K562 (cell line): ENCODE data around the gene COX20. TPM values are rescaled to one million over a fixed set of nuclear protein-coding genes. Genes with fewer than 3 reads are reported as not detected.
A peak's percentile ranks its signal among the peaks of the same experiment; 100 is the strongest.

Experiments
- ARID2 ChIP-seq: fragments of 450-650 bp; IDR thresholded peaks from 2 replicates; pipeline ENCODE4 v1.6.1; 2017; ENCODE audit warnings: antibody characterized with exemption, mild to moderate bottlenecking
- BCOR ChIP-seq: fragments of 450-650 bp; IDR thresholded peaks from 2 replicates; pipeline ENCODE4 v1.6.1; 2016
- BRF2 ChIP-seq: IDR thresholded peaks from 3 replicates; pipeline ENCODE4 v1.6.1; 2011; ENCODE audit warnings: borderline replicate concordance, mild to moderate bottlenecking; ENCODE audit not compliant: insufficient read length, insufficient read depth
- DIDO1 ChIP-seq: fragments of 450-650 bp; IDR thresholded peaks from 2 replicates; pipeline ENCODE4 v1.6.1; 2016; ENCODE audit warnings: low read depth, missing biosample characterization, missing genetic modification characterization
- FOSL1 ChIP-seq: fragments of 200-800 bp; sonication (Bioruptor generic); conservative IDR thresholded peaks from 2 replicates; pipeline ENCODE4 v1.6.1; 2016; ENCODE audit warnings: missing genetic modification characterization, missing compliant biosample characterization
- KDM5B ChIP-seq: fragments of 200-600 bp; sonication (generic); IDR thresholded peaks from 2 replicates; pipeline ENCODE4 v1.6.1; 2012; ENCODE audit warnings: low read depth, mild to moderate bottlenecking, moderate library complexity, low read length, control low read depth, inconsistent platforms; ENCODE audit not compliant: insufficient replicate concordance
- NEUROD1 ChIP-seq: fragments of 150-350 bp; IDR thresholded peaks from 2 replicates; pipeline ENCODE4 v1.6.1; 2014; ENCODE audit warnings: borderline replicate concordance, low read length, low read depth; ENCODE audit not compliant: partially characterized antibody
- NFYB ChIP-seq: IDR thresholded peaks from 2 replicates; pipeline ENCODE4 v1.6.1; 2011; ENCODE audit warnings: mild to moderate bottlenecking, moderate library complexity; ENCODE audit not compliant: insufficient read length; ENCODE audit errors: extremely low read depth
- NONO ChIP-seq, 2 experiments: fragments of 200-400 bp in 1 of 2; fragments of 450-650 bp in 1 of 2; formaldehyde crosslinking in 1 of 2; IDR thresholded peaks; 2 replicates each; pipeline ENCODE4 v1.6.1; 2017; ENCODE audit warnings: low read depth in 2 of 2, mild to moderate bottlenecking in 2 of 2, moderate library complexity in 2 of 2, low read length in 1 of 2
- PML ChIP-seq: IDR thresholded peaks from 2 replicates; pipeline ENCODE4 v1.6.1; 2012; ENCODE audit warnings: low read length, inconsistent platforms
- POLR2H ChIP-seq: IDR thresholded peaks from 2 replicates; pipeline ENCODE4 v1.6.1; 2016; ENCODE audit warnings: missing genetic modification characterization, low read depth, mild to moderate bottlenecking, control low read depth, missing compliant biosample characterization, moderate library complexity
- RCOR1 ChIP-seq, 2 experiments: IDR thresholded peaks; 2 replicates each; pipeline ENCODE4 v1.6.1; 2012; ENCODE audit warnings: low read depth in 2 of 2, low read length in 2 of 2, borderline replicate concordance in 1 of 2, improper control_type of control experiment in 1 of 2
- XRCC3 ChIP-seq: fragments of 450-650 bp; IDR thresholded peaks from 2 replicates; pipeline ENCODE4 v1.6.1; 2017; ENCODE audit warnings: mild to moderate bottlenecking, moderate library complexity
- ZBTB17 ChIP-seq: fragments of 450-650 bp; formaldehyde crosslinking; IDR thresholded peaks from 2 replicates; pipeline ENCODE4 v1.4.0; 2020; ENCODE audit warnings: mild to moderate bottlenecking
- ZBTB8A ChIP-seq: fragments of 450-650 bp; IDR thresholded peaks from 2 replicates; pipeline ENCODE4 v1.6.1; 2018; ENCODE audit warnings: mild to moderate bottlenecking, moderate library complexity; ENCODE audit not compliant: partially characterized antibody
- ZFX ChIP-seq: sonication (generic); formaldehyde crosslinking; IDR thresholded peaks from 2 replicates; pipeline ENCODE4 v1.8.0; 2022; ENCODE audit warnings: mild to moderate bottlenecking, missing genetic modification reagents, moderate library complexity
- polyA plus RNA-seq, 8 experiments: library from polyadenylated mRNA; depleted of rRNA in 4 of 8; stranded (reverse) in 5 of 8; unstranded in 3 of 8; fragments of >200 nt; fragmentation: Nextera tagmentation in 2 of 8; fragmentation: Illumina TruSeq in 1 of 8; extraction: Ambion mirVana in 2 of 8; extraction: Trizol in 1 of 8; gene quantifications; 2 replicates each; pipeline versions ENCODE4 v1.2.1 to v1.2.3, GENCODE V29; 2011 to 2014; ENCODE audit warnings: inconsistent platforms in 1 of 8, missing spikeins in 1 of 8
- total RNA-seq, 7 experiments: library from RNA; depleted of rRNA in 6 of 7; stranded (reverse); fragments of >200 nt in 6 of 7; fragmentation: Illumina TruSeq in 2 of 7; extraction: Trizol in 2 of 7; gene quantifications; 2 replicates each; pipeline versions ENCODE4 v1.2.1 to v1.2.3, GENCODE V29; 2011 to 2021; ENCODE audit warnings: low replicate concordance in 1 of 7
- TF ChIP-seq, protein P1 (sequence below): fragments of 450-650 bp; IDR thresholded peaks from 2 replicates; pipeline ENCODE4 v1.6.1; 2016; ENCODE audit warnings: antibody characterized with exemption
- TF ChIP-seq, protein P2 (sequence below): fragments of 450-650 bp; formaldehyde crosslinking; conservative IDR thresholded peaks from 2 replicates; pipeline ENCODE4 v1.4.0; 2022; ENCODE audit warnings: mild to moderate bottlenecking, missing genetic modification characterization

Gene COX20
- total and polyA plus RNA-seq, 9 of the 15 experiments (the other 6 are each of a cell fraction or from before 2014, with no cell fraction given): 41.5 to 192 (median 84.3) TPM

DNA sequence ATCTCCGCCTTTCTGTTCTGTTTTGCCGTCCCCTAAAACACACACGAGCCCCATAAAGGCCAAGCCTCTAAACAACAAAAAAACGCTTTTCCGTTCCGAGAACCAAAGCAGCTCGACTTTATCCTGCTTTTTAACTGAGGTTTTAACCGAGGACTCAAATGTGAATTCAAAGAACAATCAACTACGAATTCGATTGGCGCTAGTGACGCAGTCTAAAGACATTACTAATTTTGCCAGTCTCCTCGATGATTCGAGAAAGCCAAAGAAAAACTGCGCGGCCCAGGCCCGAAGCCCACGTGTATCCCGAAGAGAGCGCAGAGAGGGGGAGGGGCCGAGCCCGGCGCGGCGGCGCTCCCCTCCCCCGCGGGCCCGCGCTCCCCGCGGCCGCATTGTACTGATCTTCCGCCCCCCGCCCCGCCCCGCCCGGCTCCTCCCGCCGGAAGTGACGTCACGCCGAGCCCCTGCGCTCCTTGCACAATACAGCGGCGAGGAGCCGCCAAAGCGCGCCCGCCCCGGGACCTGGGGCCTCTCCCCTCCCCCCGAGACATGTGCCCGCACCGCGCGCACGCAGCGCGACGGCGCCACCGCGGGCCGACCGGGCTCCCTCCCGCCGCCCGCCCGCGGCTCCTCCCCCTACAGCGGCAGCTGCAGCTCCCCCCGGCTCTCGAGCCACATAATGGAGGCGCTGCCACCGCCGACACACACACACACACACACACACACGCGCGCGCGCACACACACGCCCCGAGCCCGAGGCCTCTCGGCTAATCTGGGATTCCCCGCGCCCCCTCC lies 27.4 kb downstream of the COX20 start (continued):
- peak; percentile 52; the same call in 1 of the 2 replicates for TF ChIP-seq PML
- no peak for TF ChIP-seq ZFX (CRISPR knock-in tag)
- TF ChIP-seq NFYB: no peak
- no peak for TF ChIP-seq ZBTB8A
- TF ChIP-seq ARID2: no peak
- peak; percentile 56 for TF ChIP-seq KDM5B
- TF ChIP-seq, protein P1, sequence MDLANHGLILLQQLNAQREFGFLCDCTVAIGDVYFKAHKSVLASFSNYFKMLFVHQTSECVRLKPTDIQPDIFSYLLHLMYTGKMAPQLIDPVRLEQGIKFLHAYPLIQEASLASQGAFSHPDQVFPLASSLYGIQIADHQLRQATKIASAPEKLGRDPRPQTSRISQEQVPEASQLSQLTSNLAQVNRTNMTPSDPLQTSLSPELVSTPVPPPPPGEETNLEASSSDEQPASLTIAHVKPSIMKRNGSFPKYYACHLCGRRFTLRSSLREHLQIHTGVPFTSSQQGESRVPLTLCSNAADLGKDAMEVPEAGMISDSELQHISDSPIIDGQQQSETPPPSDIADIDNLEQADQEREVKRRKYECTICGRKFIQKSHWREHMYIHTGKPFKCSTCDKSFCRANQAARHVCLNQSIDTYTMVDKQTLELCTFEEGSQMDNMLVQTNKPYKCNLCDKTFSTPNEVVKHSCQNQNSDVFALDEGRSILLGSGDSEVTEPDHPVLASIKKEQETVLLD: no peak
- TF ChIP-seq BRF2: no peak
- no peak for TF ChIP-seq XRCC3
- peak in 1 of 2 experiments; percentile 75; a peak in 2 of 4 replicates for TF ChIP-seq NONO (IDR thresholded peaks at IDR 0.05; ENCODE audit: low read depth in 2 of 2, low read length in 1 of 2)
- no peak for TF ChIP-seq BCOR
- TF ChIP-seq FOSL1 (tag): peak; percentile 44; the same call in 1 of the 2 replicates
- peak; percentile 16; the same call in 1 of the 2 replicates for TF ChIP-seq POLR2H
- TF ChIP-seq DIDO1: no peak
- TF ChIP-seq ZBTB17: peak; percentile 19; the same call in 1 of the 2 replicates
- peak in 1 of 2 experiments; percentile 47; a peak in 1 of 4 replicates for TF ChIP-seq RCOR1 (IDR thresholded peaks at IDR 0.05; ENCODE audit: borderline replicate concordance in 1 of 2, low read depth in 2 of 2, low read length in 2 of 2)
- TF ChIP-seq NEUROD1: peak; percentile 26
- TF ChIP-seq, protein P2, sequence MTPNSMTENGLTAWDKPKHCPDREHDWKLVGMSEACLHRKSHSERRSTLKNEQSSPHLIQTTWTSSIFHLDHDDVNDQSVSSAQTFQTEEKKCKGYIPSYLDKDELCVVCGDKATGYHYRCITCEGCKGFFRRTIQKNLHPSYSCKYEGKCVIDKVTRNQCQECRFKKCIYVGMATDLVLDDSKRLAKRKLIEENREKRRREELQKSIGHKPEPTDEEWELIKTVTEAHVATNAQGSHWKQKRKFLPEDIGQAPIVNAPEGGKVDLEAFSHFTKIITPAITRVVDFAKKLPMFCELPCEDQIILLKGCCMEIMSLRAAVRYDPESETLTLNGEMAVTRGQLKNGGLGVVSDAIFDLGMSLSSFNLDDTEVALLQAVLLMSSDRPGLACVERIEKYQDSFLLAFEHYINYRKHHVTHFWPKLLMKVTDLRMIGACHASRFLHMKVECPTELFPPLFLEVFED: 0 out of 2 replicates have a peak, but pooled peaks have one; percentile 54
